Mucosa of rectum (tissue), 2 donors: Measurements from ENCODE around the gene MXD4.
A peak's percentile ranks its signal among the peaks of the same experiment; 100 is the strongest.

Experiments
- H3K27ac ChIP-seq, 2 donors: one replicate each; pipeline ENCODE4 v1.7.0; 2013; ENCODE audit warnings: inconsistent platforms in 2 of 2, low read depth in 2 of 2, low read length in 2 of 2
- H3K27me3 ChIP-seq, 2 donors: one replicate each; pipeline ENCODE4 v1.7.0; 2013; ENCODE audit warnings: low read length in 2 of 2; ENCODE audit not compliant: control insufficient read depth in 2 of 2, insufficient read depth in 2 of 2
- H3K36me3 ChIP-seq, 2 donors: one replicate each; pipeline ENCODE4 v1.7.0; 2013; ENCODE audit warnings: low read length in 2 of 2; ENCODE audit not compliant: control insufficient read depth in 2 of 2, insufficient read depth in 2 of 2
- H3K4me1 ChIP-seq, 2 donors: one replicate each; pipeline ENCODE4 v1.7.0; 2013; ENCODE audit warnings: low read length in 2 of 2, mild to moderate bottlenecking in 1 of 2; ENCODE audit not compliant: control insufficient read depth in 2 of 2, insufficient read depth in 2 of 2
- H3K4me3 ChIP-seq, 2 donors: one replicate each; pipeline ENCODE4 v1.7.0; 2013; ENCODE audit warnings: low read length in 2 of 2
- H3K9ac ChIP-seq, 2 donors: one replicate each; pipeline ENCODE4 v1.7.0; 2013; ENCODE audit warnings: low read length in 2 of 2, low read depth in 1 of 2, mild to moderate bottlenecking in 1 of 2
- H3K9me3 ChIP-seq, 2 donors: one replicate each; pipeline ENCODE4 v1.7.0; 2013; ENCODE audit warnings: low read length in 2 of 2; ENCODE audit not compliant: control insufficient read depth in 2 of 2
- donor health status: healthy.
- donor health status: Normal muscosa, but diverticular disease.

Gene MXD4

GRCh38 chr4:2261853-2262144 is at the start of gene MXD4:
Gene MXD4 (minus strand): TSS chr4:2262109. CDS start chr4:2261980, 129 bp downstream.
- Histone ChIP-seq H3K9me3 (no peaks in the 10 kb centered on the region), H3K27ac (peak within 1 kb of the TSS; percentile 89 to 93), H3K4me3 (peak within 1 kb of the TSS; percentile 74 to 77), H3K27me3 (no peaks in the 10 kb centered on the region), H3K4me1 (peaks cover 19 to 20% of the 10 kb centered on the region in 2 donors), H3K36me3 (peaks cover 0 to 18% of the 10 kb centered on the region in 2 donors), H3K9ac (peak within 1 kb of the TSS; percentile 60 to 84)

GRCh38 chr4:2306773-2307410 is 45.0 kb upstream of the MXD4 start:
- H3K27me3 ChIP-seq = no peaks in the 10 kb centered on the region
- H3K9ac ChIP-seq = no peak overlapping the region
- no peaks in the 10 kb centered on the region for H3K9me3 ChIP-seq
- peaks cover 0 to 2% of the 10 kb centered on the region in 2 donors for H3K36me3 ChIP-seq
- H3K27ac ChIP-seq = no peak overlapping the region
- H3K4me1 ChIP-seq = peaks cover 4 to 6% of the 10 kb centered on the region in 2 donors
- H3K4me3 ChIP-seq = no peak overlapping the region

GRCh38 chr4:2305766-2306501 is 44.0 kb upstream of the MXD4 start:
- H3K9ac ChIP-seq = no peak overlapping the region

GRCh38 chr4:2304877-2305561 is 43.1 kb upstream of the MXD4 start:
- Histone ChIP-seq H3K9me3 (no peaks in the 10 kb centered on the region), H3K9ac (no peak overlapping the region), H3K27me3 (no peaks in the 10 kb centered on the region), H3K27ac (no peak overlapping the region), H3K4me3 (no peak overlapping the region), H3K36me3 (peaks cover 0 to 2% of the 10 kb centered on the region in 2 donors), H3K4me1 (peaks cover 4 to 6% of the 10 kb centered on the region in 2 donors)

More at GRCh38 chr4:2305766-2306501, 44.0 kb upstream of the MXD4 start:
- Histone ChIP-seq H3K4me3 (no peak overlapping the region), H3K9me3 (no peaks in the 10 kb centered on the region), H3K27me3 (no peaks in the 10 kb centered on the region), H3K4me1 (peaks cover 4 to 6% of the 10 kb centered on the region in 2 donors), H3K36me3 (peaks cover 0 to 2% of the 10 kb centered on the region in 2 donors), H3K27ac (no peak overlapping the region)

- H3K4me3 ChIP-seq = no peak overlapping the region
- no peaks in the 10 kb centered on the region for H3K9me3 ChIP-seq
- peaks cover 0 to 2% of the 10 kb centered on the region in 2 donors for H3K36me3 ChIP-seq
- no peaks in the 10 kb centered on the region for H3K27me3 ChIP-seq
- H3K9ac ChIP-seq = no peak overlapping the region
- H3K4me1 ChIP-seq = peaks cover 4 to 6% of the 10 kb centered on the region in 2 donors
- no peak overlapping the region for H3K27ac ChIP-seq
Measured at GRCh38 chr4:2304321-2304876, 42.5 kb upstream of the MXD4 start.

- Histone ChIP-seq H3K36me3 (peaks cover 0 to 2% of the 10 kb centered on the region in 2 donors), H3K4me3 (no peak overlapping the region), H3K9me3 (no peaks in the 10 kb centered on the region), H3K27ac (no peak overlapping the region), H3K27me3 (no peaks in the 10 kb centered on the region), H3K4me1 (peaks cover 4 to 6% of the 10 kb centered on the region in 2 donors), H3K9ac (no peak overlapping the region)
Measured at GRCh38 chr4:2303686-2304320, 41.9 kb upstream of the MXD4 start.

- H3K9ac ChIP-seq = no peak overlapping the region
- H3K36me3 ChIP-seq = peaks cover 0 to 2% of the 10 kb centered on the region in 2 donors
- H3K27me3 ChIP-seq = no peaks in the 10 kb centered on the region
- H3K9me3 ChIP-seq = no peaks in the 10 kb centered on the region
- no peak overlapping the region for H3K27ac ChIP-seq
- H3K4me1 ChIP-seq = peaks cover 4 to 6% of the 10 kb centered on the region in 2 donors
- H3K4me3 ChIP-seq = no peak overlapping the region
Measured at GRCh38 chr4:2303121-2303685, 41.3 kb upstream of the MXD4 start.

- H3K27me3 ChIP-seq = no peaks in the 10 kb centered on the region
- H3K4me3 ChIP-seq = no peak overlapping the region
- H3K36me3 ChIP-seq = peaks cover 2% of the 10 kb centered on the region in 2 donors
- H3K27ac ChIP-seq = no peak overlapping the region
- no peaks in the 10 kb centered on the region for H3K9me3 ChIP-seq
- H3K4me1 ChIP-seq = peaks cover 4 to 6% of the 10 kb centered on the region in 2 donors
- H3K9ac ChIP-seq = no peak overlapping the region
Measured at GRCh38 chr4:2302387-2303119, 40.6 kb upstream of the MXD4 start.

- H3K9ac ChIP-seq = no peak overlapping the region
- H3K9me3 ChIP-seq = no peaks in the 10 kb centered on the region
- H3K4me1 ChIP-seq = peaks cover 4 to 6% of the 10 kb centered on the region in 2 donors
- H3K27ac ChIP-seq = no peak overlapping the region
- H3K27me3 ChIP-seq = no peaks in the 10 kb centered on the region
- peaks cover 2 to 3% of the 10 kb centered on the region in 2 donors for H3K36me3 ChIP-seq
- no peak overlapping the region for H3K4me3 ChIP-seq
Measured at GRCh38 chr4:2301806-2302205, 39.9 kb upstream of the MXD4 start.
